Gastroesophageal sphincter (tissue), 3 donors: ENCODE results near the gene PTAFR.

Experiments used
- EP300 ChIP-seq: sonication (generic); formaldehyde crosslinking; IDR thresholded peaks from one replicate; pipeline ENCODE4 v1.6.1; 2017; ENCODE audit warnings: antibody characterized with exemption, mild to moderate bottlenecking
- POLR2A ChIP-seq, 2 donors: fragments of 450-650 bp; IDR thresholded peaks; one replicate each; pipeline ENCODE4 v1.6.1; 2017; ENCODE audit warnings: antibody characterized with exemption in 2 of 2, mild to moderate bottlenecking in 2 of 2, moderate library complexity in 1 of 2
- POLR2AphosphoS5 ChIP-seq: sonication (generic); formaldehyde crosslinking; IDR thresholded peaks from one replicate; pipeline ENCODE4 v1.6.1; 2017; ENCODE audit warnings: antibody characterized with exemption
- TF ChIP-seq, protein P1 (sequence below), 4 experiments: fragments of 200-600 bp in 2 of 4; fragments of 450-650 bp in 2 of 4; sonication (generic) in 1 of 4; IDR thresholded peaks; one replicate each; pipeline ENCODE4 v1.5.1; 2017 to 2019; ENCODE audit warnings: antibody characterized with exemption in 4 of 4, mild to moderate bottlenecking in 2 of 4, moderate library complexity in 2 of 4

GRCh38 chr1:28161751-28162150, 14.7 kb downstream of the PTAFR start:
- TF ChIP-seq, protein P1, sequence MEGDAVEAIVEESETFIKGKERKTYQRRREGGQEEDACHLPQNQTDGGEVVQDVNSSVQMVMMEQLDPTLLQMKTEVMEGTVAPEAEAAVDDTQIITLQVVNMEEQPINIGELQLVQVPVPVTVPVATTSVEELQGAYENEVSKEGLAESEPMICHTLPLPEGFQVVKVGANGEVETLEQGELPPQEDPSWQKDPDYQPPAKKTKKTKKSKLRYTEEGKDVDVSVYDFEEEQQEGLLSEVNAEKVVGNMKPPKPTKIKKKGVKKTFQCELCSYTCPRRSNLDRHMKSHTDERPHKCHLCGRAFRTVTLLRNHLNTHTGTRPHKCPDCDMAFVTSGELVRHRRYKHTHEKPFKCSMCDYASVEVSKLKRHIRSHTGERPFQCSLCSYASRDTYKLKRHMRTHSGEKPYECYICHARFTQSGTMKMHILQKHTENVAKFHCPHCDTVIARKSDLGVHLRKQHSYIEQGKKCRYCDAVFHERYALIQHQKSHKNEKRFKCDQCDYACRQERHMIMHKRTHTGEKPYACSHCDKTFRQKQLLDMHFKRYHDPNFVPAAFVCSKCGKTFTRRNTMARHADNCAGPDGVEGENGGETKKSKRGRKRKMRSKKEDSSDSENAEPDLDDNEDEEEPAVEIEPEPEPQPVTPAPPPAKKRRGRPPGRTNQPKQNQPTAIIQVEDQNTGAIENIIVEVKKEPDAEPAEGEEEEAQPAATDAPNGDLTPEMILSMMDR (IDR thresholded peaks at IDR 0.05), result no peak
- no peak for TF ChIP-seq POLR2A (IDR thresholded peaks at IDR 0.05)
- no peak for TF ChIP-seq POLR2AphosphoS5
- no peak for TF ChIP-seq EP300
